Measurements from ENCODE around the gene NIN. TPM values are rescaled to one million over a fixed set of nuclear protein-coding genes. Genes with fewer than 3 reads are reported as not detected.

Gene NIN
- total RNA-seq, 1 donor = 40.2 TPM

GRCh38 chr14:50725761-50726160, 105.2 kb downstream of the NIN start:
- Histone ChIP-seq H3K27me3 (ENCODE audit: insufficient read depth, low read length) (no peaks in the 10 kb centered on the region), H3K79me2 (ENCODE audit: insufficient read depth, low read length) (no peaks in the 10 kb centered on the region), H4K20me1 (ENCODE audit: insufficient read depth, low read length) (no peaks in the 10 kb centered on the region), H2AFZ (ENCODE audit: low read length) (no peak overlapping the region), H3K27ac (ENCODE audit: low read depth, low read length) (peak overlapping the region; percentile 6), H3K4me3 (ENCODE audit: insufficient read depth, low read length) (no peak overlapping the region), H3K9me3 (ENCODE audit: low read depth, low read length) (no peaks in the 10 kb centered on the region), H3K36me3 (ENCODE audit: insufficient read depth, low read length) (peaks cover 56% of the 10 kb centered on the region), H3K4me1 (ENCODE audit: insufficient read depth, low read length) (peaks cover 18% of the 10 kb centered on the region), H3K4me2 (ENCODE audit: insufficient read depth, low read length) (no peak overlapping the region)
- no peak for TF ChIP-seq CTCF (IDR thresholded peaks at IDR 0.05; ENCODE audit: extremely low read depth, low read depth, low read length)
- no peak for DNase-seq (ENCODE audit: insufficient read length, low spot score, missing footprints)

- Histone ChIP-seq H3K36me3 (ENCODE audit: insufficient read depth, low read length) (peaks cover 24% of the 10 kb centered on the region), H3K4me1 (ENCODE audit: insufficient read depth, low read length) (no peaks in the 10 kb centered on the region), H3K4me3 (ENCODE audit: insufficient read depth, low read length) (no peak overlapping the region), H3K9me3 (ENCODE audit: low read depth, low read length) (no peaks in the 10 kb centered on the region), H2AFZ (ENCODE audit: low read length) (no peak overlapping the region), H4K20me1 (ENCODE audit: insufficient read depth, low read length) (no peaks in the 10 kb centered on the region), H3K27ac (ENCODE audit: low read depth, low read length) (no peak overlapping the region), H3K27me3 (ENCODE audit: insufficient read depth, low read length) (no peaks in the 10 kb centered on the region), H3K79me2 (ENCODE audit: insufficient read depth, low read length) (no peaks in the 10 kb centered on the region), H3K4me2 (ENCODE audit: insufficient read depth, low read length) (no peak overlapping the region)
- DNase-seq (ENCODE audit: insufficient read length, low spot score, missing footprints) = no peak
- no peak for TF ChIP-seq CTCF (IDR thresholded peaks at IDR 0.05; ENCODE audit: extremely low read depth, low read depth, low read length)
Observed at GRCh38 chr14:50719911-50720759, 110.8 kb downstream of the NIN start.

- Histone ChIP-seq H3K79me2 (ENCODE audit: insufficient read depth, low read length) (no peaks in the 10 kb centered on the region), H3K9me3 (ENCODE audit: low read depth, low read length) (no peaks in the 10 kb centered on the region), H3K27ac (ENCODE audit: low read depth, low read length) (no peak overlapping the region), H3K4me3 (ENCODE audit: insufficient read depth, low read length) (no peak overlapping the region), H4K20me1 (ENCODE audit: insufficient read depth, low read length) (no peaks in the 10 kb centered on the region), H3K4me1 (ENCODE audit: insufficient read depth, low read length) (no peaks in the 10 kb centered on the region), H2AFZ (ENCODE audit: low read length) (no peak overlapping the region), H3K27me3 (ENCODE audit: insufficient read depth, low read length) (no peaks in the 10 kb centered on the region), H3K4me2 (ENCODE audit: insufficient read depth, low read length) (no peak overlapping the region), H3K36me3 (ENCODE audit: insufficient read depth, low read length) (peaks cover 17% of the 10 kb centered on the region)
- TF ChIP-seq CTCF (IDR thresholded peaks at IDR 0.05; ENCODE audit: extremely low read depth, low read depth, low read length) = no peak
- DNase-seq (ENCODE audit: insufficient read length, low spot score, missing footprints) = no peak
Observed at GRCh38 chr14:50718949-50719348, 112.0 kb downstream of the NIN start.

- H3K79me2 ChIP-seq (ENCODE audit: insufficient read depth, low read length) = no peaks in the 10 kb centered on the region
- TF ChIP-seq CTCF (IDR thresholded peaks at IDR 0.05; ENCODE audit: extremely low read depth, low read depth, low read length) = no peak
- H3K9me3 ChIP-seq (ENCODE audit: low read depth, low read length) = no peaks in the 10 kb centered on the region
- no peaks in the 10 kb centered on the region for H4K20me1 ChIP-seq (ENCODE audit: insufficient read depth, low read length)
- H3K4me3 ChIP-seq (ENCODE audit: insufficient read depth, low read length) = no peak overlapping the region
- no peak for DNase-seq (ENCODE audit: insufficient read length, low spot score, missing footprints)
- H3K27me3 ChIP-seq (ENCODE audit: insufficient read depth, low read length) = no peaks in the 10 kb centered on the region
- no peak overlapping the region for H3K4me2 ChIP-seq (ENCODE audit: insufficient read depth, low read length)
- H3K36me3 ChIP-seq (ENCODE audit: insufficient read depth, low read length) = peaks cover 10% of the 10 kb centered on the region
- no peak overlapping the region for H3K27ac ChIP-seq (ENCODE audit: low read depth, low read length)
- no peak overlapping the region for H2AFZ ChIP-seq (ENCODE audit: low read length)
- H3K4me1 ChIP-seq (ENCODE audit: insufficient read depth, low read length) = no peaks in the 10 kb centered on the region
Observed at GRCh38 chr14:50717811-50718210, 113.2 kb downstream of the NIN start.
